ENCODE results near the gene CPEB2. TPM values are rescaled to one million over a fixed set of nuclear protein-coding genes. Genes with fewer than 3 reads are reported as not detected.

Gene CPEB2
- total and polyA plus RNA-seq, 9 of the 15 experiments (the other 6 are each of a cell fraction or from before 2014, with no cell fraction given), result 0.39 to 3.0 (median 1.4) TPM

DNA sequence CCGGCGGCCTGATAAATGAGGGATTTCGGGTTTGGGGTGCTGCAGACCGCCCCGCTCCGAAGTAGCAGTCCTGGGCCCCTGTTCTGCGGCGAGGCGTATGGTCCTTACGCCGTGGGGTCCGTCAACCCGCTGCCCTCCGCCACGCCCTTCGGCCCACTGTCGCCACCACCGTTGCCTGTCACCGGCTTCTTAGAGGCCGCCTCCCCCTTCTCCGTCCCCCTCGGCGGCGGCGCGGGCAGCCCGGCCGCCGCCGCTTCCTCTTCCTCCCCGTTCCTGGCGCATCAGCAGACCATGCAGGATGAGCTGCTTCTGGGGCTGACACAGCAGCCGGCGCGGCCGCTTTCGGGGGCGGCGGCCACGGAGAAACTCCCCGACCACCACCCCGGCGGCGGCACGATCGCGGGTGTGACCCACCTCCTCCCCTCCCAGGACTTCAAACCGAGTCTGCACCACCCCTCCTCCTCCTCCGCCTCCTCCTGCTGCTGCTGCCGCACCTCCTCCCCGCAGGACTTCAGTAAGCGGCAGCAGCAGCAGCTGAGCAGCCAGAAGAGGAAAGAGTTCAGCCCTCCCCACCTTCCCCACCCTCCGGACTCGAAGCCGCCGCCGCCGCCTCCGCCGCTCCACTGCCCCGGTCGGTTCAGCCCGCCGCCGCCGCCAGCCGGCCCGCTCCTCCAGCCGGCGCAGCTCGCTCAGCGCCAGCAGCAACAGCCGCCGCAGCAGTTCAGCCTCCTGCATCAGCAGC, 549 bp downstream of the CPEB2 start (continued):
- TF ChIP-seq, protein P1, sequence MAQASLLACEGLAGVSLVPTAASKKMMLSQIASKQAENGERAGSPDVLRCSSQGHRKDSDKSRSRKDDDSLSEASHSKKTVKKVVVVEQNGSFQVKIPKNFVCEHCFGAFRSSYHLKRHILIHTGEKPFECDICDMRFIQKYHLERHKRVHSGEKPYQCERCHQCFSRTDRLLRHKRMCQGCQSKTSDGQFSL (CRISPR knock-in tag; IDR thresholded peaks at IDR 0.05), result 0 out of 2 replicates have a peak, but pooled peaks have one; percentile 20
- TF ChIP-seq, protein P1 (tag; IDR thresholded peaks at IDR 0.05), result no peak; a peak in 1 of 4 replicates
- TF ChIP-seq NR3C1 (CRISPR knock-in tag; IDR thresholded peaks at IDR 0.05) (no peak), LEF1 (IDR thresholded peaks at IDR 0.05) (no peak), POLR2G (IDR thresholded peaks at IDR 0.05; ENCODE audit: low read depth, low read length) (peak; percentile 46), ZC3H4 (CRISPR knock-in tag; IDR thresholded peaks at IDR 0.05; ENCODE audit: borderline replicate concordance) (0 out of 2 replicates have a peak, but pooled peaks have one; percentile 31), LARP7 (IDR thresholded peaks at IDR 0.05) (no peak), TCFL5 (CRISPR knock-in tag; conservative IDR thresholded peaks at IDR 0.05) (no peak), BACH1 (tag; IDR thresholded peaks at IDR 0.05) (no peak), SRSF1 (IDR thresholded peaks at IDR 0.05; ENCODE audit: low read depth, low read length) (no peak), TOE1 (IDR thresholded peaks at IDR 0.05; ENCODE audit: borderline replicate concordance) (no peak), TOE1 (CRISPR knock-in tag; IDR thresholded peaks at IDR 0.05; ENCODE audit: borderline replicate concordance, low read depth) (no peak), ZNF830 (CRISPR knock-in tag; IDR thresholded peaks at IDR 0.05) (no peak), ZNF717 (CRISPR knock-in tag; IDR thresholded peaks at IDR 0.05) (no peak), SUPT5H (IDR thresholded peaks at IDR 0.05) (peak; percentile 31; the same call in 1 of the 2 replicates), RBM14 (IDR thresholded peaks at IDR 0.05; ENCODE audit: borderline replicate concordance, insufficient read depth, low read depth, low read length) (no peak), KLF16 (IDR thresholded peaks at IDR 0.05) (no peak), SLC30A9 (CRISPR knock-in tag; IDR thresholded peaks at IDR 0.05) (no peak), ZNF324 (CRISPR knock-in tag; IDR thresholded peaks at IDR 0.05) (no peak)
- TF ChIP-seq, protein P2, sequence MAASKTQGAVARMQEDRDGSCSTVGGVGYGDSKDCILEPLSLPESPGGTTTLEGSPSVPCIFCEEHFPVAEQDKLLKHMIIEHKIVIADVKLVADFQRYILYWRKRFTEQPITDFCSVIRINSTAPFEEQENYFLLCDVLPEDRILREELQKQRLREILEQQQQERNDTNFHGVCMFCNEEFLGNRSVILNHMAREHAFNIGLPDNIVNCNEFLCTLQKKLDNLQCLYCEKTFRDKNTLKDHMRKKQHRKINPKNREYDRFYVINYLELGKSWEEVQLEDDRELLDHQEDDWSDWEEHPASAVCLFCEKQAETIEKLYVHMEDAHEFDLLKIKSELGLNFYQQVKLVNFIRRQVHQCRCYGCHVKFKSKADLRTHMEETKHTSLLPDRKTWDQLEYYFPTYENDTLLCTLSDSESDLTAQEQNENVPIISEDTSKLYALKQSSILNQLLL (CRISPR knock-in tag; IDR thresholded peaks at IDR 0.05; ENCODE audit: borderline replicate concordance), result no peak
- TF ChIP-seq, protein P3, sequence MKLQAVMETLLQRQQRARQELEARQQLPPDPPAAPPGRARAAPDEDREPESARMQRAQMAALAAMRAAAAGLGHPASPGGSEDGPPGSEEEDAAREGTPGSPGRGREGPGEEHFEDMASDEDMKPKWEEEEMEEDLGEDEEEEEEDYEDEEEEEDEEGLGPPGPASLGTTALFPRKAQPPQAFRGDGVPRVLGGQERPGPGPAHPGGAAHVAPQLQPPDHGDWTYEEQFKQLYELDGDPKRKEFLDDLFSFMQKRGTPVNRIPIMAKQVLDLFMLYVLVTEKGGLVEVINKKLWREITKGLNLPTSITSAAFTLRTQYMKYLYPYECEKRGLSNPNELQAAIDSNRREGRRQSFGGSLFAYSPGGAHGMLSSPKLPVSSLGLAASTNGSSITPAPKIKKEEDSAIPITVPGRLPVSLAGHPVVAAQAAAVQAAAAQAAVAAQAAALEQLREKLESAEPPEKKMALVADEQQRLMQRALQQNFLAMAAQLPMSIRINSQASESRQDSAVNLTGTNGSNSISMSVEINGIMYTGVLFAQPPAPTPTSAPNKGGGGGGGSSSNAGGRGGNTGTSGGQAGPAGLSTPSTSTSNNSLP (IDR thresholded peaks at IDR 0.05; ENCODE audit: borderline replicate concordance, low read depth, low read length), result no peak
- TF ChIP-seq, protein P4, sequence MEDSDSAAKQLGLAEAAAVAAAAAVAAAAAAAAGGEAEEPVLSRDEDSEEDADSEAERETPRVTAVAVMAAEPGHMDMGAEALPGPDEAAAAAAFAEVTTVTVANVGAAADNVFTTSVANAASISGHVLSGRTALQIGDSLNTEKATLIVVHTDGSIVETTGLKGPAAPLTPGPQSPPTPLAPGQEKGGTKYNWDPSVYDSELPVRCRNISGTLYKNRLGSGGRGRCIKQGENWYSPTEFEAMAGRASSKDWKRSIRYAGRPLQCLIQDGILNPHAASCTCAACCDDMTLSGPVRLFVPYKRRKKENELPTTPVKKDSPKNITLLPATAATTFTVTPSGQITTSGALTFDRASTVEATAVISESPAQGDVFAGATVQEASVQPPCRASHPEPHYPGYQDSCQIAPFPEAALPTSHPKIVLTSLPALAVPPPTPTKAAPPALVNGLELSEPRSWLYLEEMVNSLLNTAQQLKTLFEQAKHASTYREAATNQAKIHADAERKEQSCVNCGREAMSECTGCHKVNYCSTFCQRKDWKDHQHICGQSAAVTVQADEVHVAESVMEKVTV (CRISPR knock-in tag; IDR thresholded peaks at IDR 0.05), result no peak
- TF ChIP-seq, protein P5, sequence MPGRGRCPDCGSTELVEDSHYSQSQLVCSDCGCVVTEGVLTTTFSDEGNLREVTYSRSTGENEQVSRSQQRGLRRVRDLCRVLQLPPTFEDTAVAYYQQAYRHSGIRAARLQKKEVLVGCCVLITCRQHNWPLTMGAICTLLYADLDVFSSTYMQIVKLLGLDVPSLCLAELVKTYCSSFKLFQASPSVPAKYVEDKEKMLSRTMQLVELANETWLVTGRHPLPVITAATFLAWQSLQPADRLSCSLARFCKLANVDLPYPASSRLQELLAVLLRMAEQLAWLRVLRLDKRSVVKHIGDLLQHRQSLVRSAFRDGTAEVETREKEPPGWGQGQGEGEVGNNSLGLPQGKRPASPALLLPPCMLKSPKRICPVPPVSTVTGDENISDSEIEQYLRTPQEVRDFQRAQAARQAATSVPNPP (IDR thresholded peaks at IDR 0.05; ENCODE audit: borderline replicate concordance, insufficient read depth, insufficient read length), result no peak
